ENCODE results near the gene PRKN. TPM values are rescaled to one million over a fixed set of nuclear protein-coding genes. Genes with fewer than 3 reads are reported as not detected.

PRKN gene
- total RNA-seq, 1 donor from 2014 or later = 5.1 TPM

DNA sequence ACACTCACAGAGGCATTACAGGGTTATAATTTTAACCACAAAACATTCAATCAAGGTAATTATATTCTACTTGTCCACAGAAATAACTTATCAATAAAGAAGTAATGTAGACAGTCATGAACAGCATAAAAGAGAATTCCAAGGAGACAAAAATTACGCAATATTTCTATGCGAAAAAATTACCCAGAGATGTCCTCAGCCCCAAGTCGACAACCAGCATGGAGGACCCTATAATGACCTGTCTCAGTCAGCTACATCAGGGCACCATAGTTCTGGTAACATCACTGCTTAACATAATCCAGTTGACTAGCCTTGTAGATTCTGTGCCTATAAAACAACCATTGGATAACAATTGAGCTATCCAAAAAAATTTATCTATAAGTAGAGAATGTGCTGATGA lies 579.8 kb downstream of the PRKN start:
- no peaks in the 10 kb centered on the region for H3K27me3 Mint-ChIP-seq (ENCODE audit: unreplicated experiment)
- H3K36me3 Mint-ChIP-seq (ENCODE audit: low read depth, unreplicated experiment) = no peaks in the 10 kb centered on the region

DNA sequence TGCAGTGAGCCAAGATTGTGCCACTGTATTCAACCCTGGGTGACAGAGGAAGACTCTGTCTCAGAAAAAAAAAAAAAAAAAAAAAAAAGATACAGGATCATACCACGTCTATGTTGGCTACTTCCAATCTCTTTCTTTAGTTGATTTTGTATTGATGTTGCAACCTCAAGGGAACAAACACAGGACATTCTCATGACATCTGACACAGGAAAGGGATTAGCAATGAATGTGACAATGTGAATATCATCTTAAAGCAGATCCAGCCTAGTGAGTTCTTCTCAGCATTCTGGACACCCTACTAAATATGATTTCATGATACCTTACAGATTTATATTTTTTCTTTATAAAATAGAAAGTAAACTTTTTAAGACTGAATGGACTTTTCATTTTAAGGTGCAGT lies 580.3 kb downstream of the PRKN start:
- Mint-ChIP-seq H3K4me1 (ENCODE audit: unreplicated experiment) (peaks cover 8% of the 10 kb centered on the region), H3K27ac (ENCODE audit: unreplicated experiment) (no peak overlapping the region), H3K36me3 (ENCODE audit: low read depth, unreplicated experiment) (no peaks in the 10 kb centered on the region), H3K27me3 (ENCODE audit: unreplicated experiment) (no peaks in the 10 kb centered on the region), H3K4me3 (ENCODE audit: unreplicated experiment) (no peak overlapping the region), H3K9me3 (ENCODE audit: unreplicated experiment) (no peaks in the 10 kb centered on the region)
- no peak for DNase-seq (ENCODE audit: low spot score)
- TF ChIP-seq, protein P1, sequence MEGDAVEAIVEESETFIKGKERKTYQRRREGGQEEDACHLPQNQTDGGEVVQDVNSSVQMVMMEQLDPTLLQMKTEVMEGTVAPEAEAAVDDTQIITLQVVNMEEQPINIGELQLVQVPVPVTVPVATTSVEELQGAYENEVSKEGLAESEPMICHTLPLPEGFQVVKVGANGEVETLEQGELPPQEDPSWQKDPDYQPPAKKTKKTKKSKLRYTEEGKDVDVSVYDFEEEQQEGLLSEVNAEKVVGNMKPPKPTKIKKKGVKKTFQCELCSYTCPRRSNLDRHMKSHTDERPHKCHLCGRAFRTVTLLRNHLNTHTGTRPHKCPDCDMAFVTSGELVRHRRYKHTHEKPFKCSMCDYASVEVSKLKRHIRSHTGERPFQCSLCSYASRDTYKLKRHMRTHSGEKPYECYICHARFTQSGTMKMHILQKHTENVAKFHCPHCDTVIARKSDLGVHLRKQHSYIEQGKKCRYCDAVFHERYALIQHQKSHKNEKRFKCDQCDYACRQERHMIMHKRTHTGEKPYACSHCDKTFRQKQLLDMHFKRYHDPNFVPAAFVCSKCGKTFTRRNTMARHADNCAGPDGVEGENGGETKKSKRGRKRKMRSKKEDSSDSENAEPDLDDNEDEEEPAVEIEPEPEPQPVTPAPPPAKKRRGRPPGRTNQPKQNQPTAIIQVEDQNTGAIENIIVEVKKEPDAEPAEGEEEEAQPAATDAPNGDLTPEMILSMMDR (IDR thresholded peaks at IDR 0.05; ENCODE audit: unreplicated experiment) = no peak

More for the DNA sequence above, 579.8 kb downstream of the PRKN start:
- no peak for DNase-seq (ENCODE audit: low spot score)
- H3K4me3 Mint-ChIP-seq (ENCODE audit: unreplicated experiment) = no peak overlapping the region
- peaks cover 8% of the 10 kb centered on the region for H3K4me1 Mint-ChIP-seq (ENCODE audit: unreplicated experiment)
- no peaks in the 10 kb centered on the region for H3K9me3 Mint-ChIP-seq (ENCODE audit: unreplicated experiment)
- TF ChIP-seq, protein P1 (IDR thresholded peaks at IDR 0.05; ENCODE audit: unreplicated experiment) = no peak
- H3K27ac Mint-ChIP-seq (ENCODE audit: unreplicated experiment) = no peak overlapping the region

DNA sequence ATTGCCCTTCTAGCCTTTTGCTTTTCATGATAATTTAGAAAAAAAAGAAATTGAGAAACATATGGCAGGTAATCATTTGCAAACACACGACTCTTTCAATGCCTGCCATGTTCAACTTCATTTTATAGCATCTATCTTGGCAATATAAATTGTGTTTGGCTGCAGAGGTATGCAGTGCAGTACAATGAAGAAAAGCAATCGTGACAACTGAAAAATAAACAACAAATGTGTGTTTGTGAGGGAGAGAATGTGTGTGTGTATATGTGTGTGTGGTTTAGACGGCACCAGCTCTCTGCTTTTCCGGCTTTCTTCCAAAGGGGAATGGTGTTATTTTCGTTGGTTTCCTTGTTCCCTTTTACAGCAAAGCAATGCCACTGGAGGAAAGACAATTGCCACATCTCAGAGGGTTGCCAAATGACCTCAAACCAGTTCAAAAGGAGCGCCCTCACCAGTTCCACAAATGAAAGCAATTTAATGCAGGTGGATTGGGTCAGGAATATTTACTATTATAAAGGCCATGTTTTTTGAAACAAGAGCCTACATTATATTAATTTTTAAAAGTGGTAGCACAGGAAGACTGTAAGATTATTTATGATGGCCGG lies 587.2 kb downstream of the PRKN start:
- no peak overlapping the region for H3K4me3 Mint-ChIP-seq (ENCODE audit: unreplicated experiment)
- DNase-seq (ENCODE audit: low spot score) = no peak
- TF ChIP-seq, protein P1 (IDR thresholded peaks at IDR 0.05; ENCODE audit: unreplicated experiment) = no peak
- no peaks in the 10 kb centered on the region for H3K4me1 Mint-ChIP-seq (ENCODE audit: unreplicated experiment)
- no peak overlapping the region for H3K27ac Mint-ChIP-seq (ENCODE audit: unreplicated experiment)
- no peaks in the 10 kb centered on the region for H3K27me3 Mint-ChIP-seq (ENCODE audit: unreplicated experiment)
- H3K36me3 Mint-ChIP-seq (ENCODE audit: low read depth, unreplicated experiment) = no peaks in the 10 kb centered on the region
- H3K9me3 Mint-ChIP-seq (ENCODE audit: unreplicated experiment) = peaks cover 8% of the 10 kb centered on the region

DNA sequence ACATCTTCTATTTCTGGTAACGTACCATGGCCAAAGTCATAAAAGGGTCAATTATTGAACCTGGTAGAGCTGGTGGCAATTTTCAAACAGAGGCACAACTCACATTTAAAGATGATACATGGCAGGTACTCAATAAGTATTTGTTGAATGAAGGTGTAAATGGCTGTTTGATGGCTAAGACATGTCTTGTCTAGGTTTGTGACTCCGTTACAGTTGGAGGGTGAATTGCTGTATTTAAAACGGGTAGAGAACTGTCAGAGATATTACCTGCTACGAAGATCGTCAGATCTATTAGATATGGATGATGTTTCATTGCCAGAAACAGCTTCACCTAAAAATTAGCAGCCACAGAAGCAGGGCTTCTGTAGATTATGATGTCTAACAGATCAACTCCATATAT lies 601.9 kb downstream of the PRKN start:
- TF ChIP-seq, protein P1 (IDR thresholded peaks at IDR 0.05; ENCODE audit: unreplicated experiment) = no peak
- Mint-ChIP-seq H3K27ac (ENCODE audit: unreplicated experiment) (no peak overlapping the region), H3K9me3 (ENCODE audit: unreplicated experiment) (no peaks in the 10 kb centered on the region), H3K27me3 (ENCODE audit: unreplicated experiment) (no peaks in the 10 kb centered on the region), H3K4me1 (ENCODE audit: unreplicated experiment) (peaks cover 5% of the 10 kb centered on the region), H3K4me3 (ENCODE audit: unreplicated experiment) (no peak overlapping the region), H3K36me3 (ENCODE audit: low read depth, unreplicated experiment) (no peaks in the 10 kb centered on the region)
- no peak for DNase-seq (ENCODE audit: low spot score)

DNA sequence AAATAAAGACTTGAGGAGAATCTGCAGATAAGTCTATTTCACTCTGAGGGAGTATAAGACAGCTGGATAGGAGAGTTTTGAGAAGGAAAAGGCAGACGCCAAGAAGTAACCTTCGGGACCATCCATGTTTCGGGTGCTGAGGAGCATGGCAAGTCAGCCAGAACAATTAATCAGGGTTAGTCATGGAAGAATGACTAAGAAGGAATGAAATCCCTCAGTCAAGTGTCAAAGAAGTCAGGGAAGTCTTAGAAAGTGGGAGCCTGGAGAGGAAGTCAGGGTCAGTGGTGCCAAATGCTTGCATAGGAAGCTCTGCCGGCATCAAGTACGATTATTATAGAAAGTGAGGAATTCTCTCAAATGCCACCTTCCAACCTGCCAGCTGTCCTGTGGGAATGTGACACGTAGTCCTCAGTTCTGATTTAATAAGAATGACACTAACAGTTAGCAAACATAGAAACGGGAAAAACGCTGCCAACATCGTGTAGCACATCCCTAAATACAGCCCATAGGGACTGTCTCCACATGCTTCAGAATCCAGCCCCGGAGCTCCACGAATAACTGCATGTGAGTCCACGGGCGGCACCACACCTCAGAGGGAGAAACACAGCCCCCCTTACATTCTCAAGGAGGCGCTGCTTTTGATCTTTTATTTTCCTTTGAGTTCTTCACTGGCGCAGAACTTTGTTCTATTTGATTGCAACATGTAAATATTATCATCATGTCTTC lies 602.7 kb downstream of the PRKN start:
- no peak for DNase-seq (ENCODE audit: low spot score)

More for the DNA sequence above, 602.7 kb downstream of the PRKN start:
- no peak overlapping the region for H3K27ac Mint-ChIP-seq (ENCODE audit: unreplicated experiment)
- no peaks in the 10 kb centered on the region for H3K27me3 Mint-ChIP-seq (ENCODE audit: unreplicated experiment)
- no peaks in the 10 kb centered on the region for H3K9me3 Mint-ChIP-seq (ENCODE audit: unreplicated experiment)
- H3K36me3 Mint-ChIP-seq (ENCODE audit: low read depth, unreplicated experiment) = no peaks in the 10 kb centered on the region
- peaks cover 5% of the 10 kb centered on the region for H3K4me1 Mint-ChIP-seq (ENCODE audit: unreplicated experiment)
- TF ChIP-seq, protein P1 (IDR thresholded peaks at IDR 0.05; ENCODE audit: unreplicated experiment) = no peak
- H3K4me3 Mint-ChIP-seq (ENCODE audit: unreplicated experiment) = no peak overlapping the region
